DND-41 (cell line): ENCODE measurements around the gene DSPP.

ENCODE experiments used
- ATAC-seq: fragments of 200-7000 bp; cut with Tn5 transposase; 3 replicates; pipeline ENCODE4 v1.9.1; 2021; ENCODE audit warnings: low read depth; ENCODE audit not compliant: insufficient read depth
- DNase-seq: peaks from one replicate; pipeline ENCODE4 v3.0.0-alpha.2; 2020
- H2AFZ ChIP-seq: 2 replicates; pipeline ENCODE4 v1.6.0; 2012; ENCODE audit warnings: low read depth, low read length
- H3K27ac ChIP-seq: 2 replicates; pipeline ENCODE4 v1.5.1; 2012; ENCODE audit warnings: low read length, inconsistent platforms
- H3K27me3 ChIP-seq: fragments of 200-600 bp; sonication (generic); 2 replicates; pipeline ENCODE4 v1.6.0; 2012; ENCODE audit warnings: low read length, mild to moderate bottlenecking, inconsistent platforms; ENCODE audit not compliant: insufficient read depth, poor library complexity
- H3K36me3 ChIP-seq: 2 replicates; pipeline ENCODE4 v1.5.1; 2012; ENCODE audit warnings: low read length, inconsistent platforms; ENCODE audit not compliant: insufficient read depth
- H3K4me1 ChIP-seq: 2 replicates; pipeline ENCODE4 v1.5.1; 2012; ENCODE audit warnings: mild to moderate bottlenecking, low read length; ENCODE audit not compliant: insufficient read depth
- H3K4me2 ChIP-seq: 2 replicates; pipeline ENCODE4 v1.6.0; 2012; ENCODE audit warnings: mild to moderate bottlenecking, moderate library complexity, low read length, inconsistent platforms; ENCODE audit not compliant: insufficient read depth
- H3K4me3 ChIP-seq, 2 experiments: fragments of 200-600 bp in 1 of 2; shearing (Covaris generic) in 1 of 2; 2 replicates each; pipeline ENCODE4 v1.5.1; 2012 to 2016; ENCODE audit warnings: inconsistent platforms in 2 of 2, low read length in 2 of 2, mild to moderate bottlenecking in 2 of 2, low read depth in 1 of 2, moderate library complexity in 1 of 2
- H3K79me2 ChIP-seq: 2 replicates; pipeline ENCODE4 v1.6.0; 2012; ENCODE audit warnings: low read length, inconsistent platforms; ENCODE audit not compliant: insufficient read depth
- H3K9ac ChIP-seq: 2 replicates; pipeline ENCODE4 v1.6.0; 2012; ENCODE audit warnings: low read depth, mild to moderate bottlenecking, inconsistent platforms, low read length, moderate library complexity
- H3K9me3 ChIP-seq: 2 replicates; pipeline ENCODE4 v1.5.1; 2012; ENCODE audit warnings: low read length, moderate library complexity, mild to moderate bottlenecking, inconsistent platforms; ENCODE audit not compliant: insufficient read depth, severe bottlenecking
- H4K20me1 ChIP-seq: 2 replicates; pipeline ENCODE4 v1.6.0; 2012; ENCODE audit warnings: low read length; ENCODE audit not compliant: insufficient read depth
- EZH2 ChIP-seq: IDR thresholded peaks from 3 replicates; pipeline ENCODE4 v1.6.1; 2012; ENCODE audit warnings: borderline replicate concordance, low read depth, mild to moderate bottlenecking, moderate library complexity, low read length, inconsistent platforms; ENCODE audit not compliant: severe bottlenecking
- TF ChIP-seq, protein P1 (sequence below): IDR thresholded peaks from 2 replicates; pipeline ENCODE4 v1.5.1; 2012; ENCODE audit warnings: borderline replicate concordance, low read length, moderate library complexity, mild to moderate bottlenecking; ENCODE audit not compliant: poor library complexity, severe bottlenecking; ENCODE audit errors: extremely low read depth

DSPP gene

DNA sequence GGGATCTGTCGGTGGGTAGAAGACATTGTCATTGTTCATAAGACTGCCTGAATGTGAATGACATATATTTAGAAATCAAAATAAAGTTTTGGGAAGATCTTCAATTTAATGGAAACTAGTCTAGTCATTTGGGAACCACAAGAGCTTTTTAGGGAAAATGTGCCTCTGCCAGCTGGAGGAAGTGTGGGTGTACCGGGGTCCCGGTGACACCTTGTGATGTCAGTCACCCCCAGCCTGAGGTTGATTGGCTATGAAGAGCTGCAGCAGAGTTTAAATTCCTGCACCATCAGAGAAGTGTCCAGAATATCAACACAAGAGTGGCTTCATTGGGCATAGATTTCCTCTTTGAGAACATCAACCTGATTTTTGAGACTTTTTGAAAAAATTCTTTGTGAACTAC lies 41.7 kb downstream of the DSPP start, which contains the start of gene DMP1:
Gene DMP1 (plus strand): TSS at position 301 of the 400 bp plus-strand sequence. CDS start 6,213 bp downstream, outside the sequence.
- H4K20me1 ChIP-seq, result no peaks in the 10 kb centered on the region

DNA sequence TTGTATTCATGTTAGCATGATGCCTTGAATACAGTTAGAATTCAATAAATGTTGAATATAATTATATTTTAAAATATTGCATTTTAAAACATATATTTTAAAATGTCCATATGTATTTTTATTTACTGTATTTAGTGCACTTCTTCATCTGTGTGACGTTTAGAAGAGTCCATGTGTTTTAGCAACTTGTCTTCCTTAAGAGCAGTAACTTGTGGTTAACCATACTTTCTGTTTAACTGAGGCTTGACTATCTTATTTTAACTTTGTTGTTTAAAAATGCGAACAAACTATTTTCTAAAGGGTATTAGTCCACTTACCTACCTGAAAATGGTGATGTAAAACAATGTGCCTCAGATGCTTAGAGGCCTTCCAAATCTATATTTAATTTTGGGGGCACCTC lies 42.6 kb downstream of the DSPP start:
- no peaks in the 10 kb centered on the region for H3K79me2 ChIP-seq
- no peak overlapping the region for H3K4me3 ChIP-seq
- no peak for TF ChIP-seq EZH2
- TF ChIP-seq, protein P1, sequence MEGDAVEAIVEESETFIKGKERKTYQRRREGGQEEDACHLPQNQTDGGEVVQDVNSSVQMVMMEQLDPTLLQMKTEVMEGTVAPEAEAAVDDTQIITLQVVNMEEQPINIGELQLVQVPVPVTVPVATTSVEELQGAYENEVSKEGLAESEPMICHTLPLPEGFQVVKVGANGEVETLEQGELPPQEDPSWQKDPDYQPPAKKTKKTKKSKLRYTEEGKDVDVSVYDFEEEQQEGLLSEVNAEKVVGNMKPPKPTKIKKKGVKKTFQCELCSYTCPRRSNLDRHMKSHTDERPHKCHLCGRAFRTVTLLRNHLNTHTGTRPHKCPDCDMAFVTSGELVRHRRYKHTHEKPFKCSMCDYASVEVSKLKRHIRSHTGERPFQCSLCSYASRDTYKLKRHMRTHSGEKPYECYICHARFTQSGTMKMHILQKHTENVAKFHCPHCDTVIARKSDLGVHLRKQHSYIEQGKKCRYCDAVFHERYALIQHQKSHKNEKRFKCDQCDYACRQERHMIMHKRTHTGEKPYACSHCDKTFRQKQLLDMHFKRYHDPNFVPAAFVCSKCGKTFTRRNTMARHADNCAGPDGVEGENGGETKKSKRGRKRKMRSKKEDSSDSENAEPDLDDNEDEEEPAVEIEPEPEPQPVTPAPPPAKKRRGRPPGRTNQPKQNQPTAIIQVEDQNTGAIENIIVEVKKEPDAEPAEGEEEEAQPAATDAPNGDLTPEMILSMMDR, result no peak
- no peak overlapping the region for H3K4me2 ChIP-seq
- no peaks in the 10 kb centered on the region for H3K36me3 ChIP-seq
- DNase-seq (no peak), ATAC-seq (no peak)
- no peaks in the 10 kb centered on the region for H3K4me1 ChIP-seq
- no peak overlapping the region for H3K27ac ChIP-seq
- no peaks in the 10 kb centered on the region for H4K20me1 ChIP-seq
- peaks cover 3% of the 10 kb centered on the region for H3K27me3 ChIP-seq
- H2AFZ ChIP-seq, result no peak overlapping the region
- H3K9ac ChIP-seq, result no peak overlapping the region
- no peaks in the 10 kb centered on the region for H3K9me3 ChIP-seq

More for the DNA sequence above, 41.7 kb downstream of the DSPP start, which contains the start of gene DMP1:
- Histone ChIP-seq H3K9ac (no peak within 1 kb of the TSS), H3K4me2 (no peak within 1 kb of the TSS), H3K36me3 (no peaks in the 10 kb centered on the region), H3K27ac (no peak within 1 kb of the TSS), H3K4me3 (no peak within 1 kb of the TSS), H3K79me2 (no peaks in the 10 kb centered on the region), H3K27me3 (peaks cover 3% of the 10 kb centered on the region), H3K4me1 (no peaks in the 10 kb centered on the region), H3K9me3 (no peaks in the 10 kb centered on the region), H2AFZ (no peak within 1 kb of the TSS)
- ATAC-seq (no peak), DNase-seq (no peak)
- TF ChIP-seq EZH2, result no peak
- TF ChIP-seq, protein P1, result no peak

DNA sequence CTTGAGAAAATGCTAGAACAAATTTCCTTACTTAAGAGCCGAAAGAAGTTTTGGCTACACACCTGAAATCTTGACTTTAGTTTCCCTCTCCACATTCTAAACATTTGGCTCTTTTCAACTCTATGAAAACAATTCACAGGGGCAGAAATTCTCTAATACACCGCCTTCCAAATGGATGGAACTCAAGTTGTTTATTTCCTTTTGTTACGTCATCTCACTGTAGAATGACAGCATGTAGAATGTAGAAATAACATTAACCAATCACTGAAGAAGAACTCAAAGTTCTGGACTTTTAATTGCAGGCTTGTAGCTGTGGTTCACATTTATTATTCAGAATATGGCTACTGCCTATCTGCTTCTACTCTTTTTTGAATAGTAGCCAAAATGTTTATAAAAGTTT lies 43.6 kb downstream of the DSPP start:
- ATAC-seq (no peak), DNase-seq (no peak)
- Histone ChIP-seq H3K27ac (no peak overlapping the region), H3K4me2 (no peak overlapping the region), H3K9ac (no peak overlapping the region), H3K79me2 (no peaks in the 10 kb centered on the region), H3K27me3 (peaks cover 3% of the 10 kb centered on the region), H3K4me3 (no peak overlapping the region), H3K36me3 (no peaks in the 10 kb centered on the region), H3K9me3 (no peaks in the 10 kb centered on the region), H3K4me1 (no peaks in the 10 kb centered on the region), H2AFZ (no peak overlapping the region), H4K20me1 (no peaks in the 10 kb centered on the region)
- TF ChIP-seq EZH2, result no peak
- TF ChIP-seq, protein P1, result no peak
